Upper lobe of left lung (tissue), 4 donors: ENCODE data around the gene SORCS3.

Source experiments
- EP300 ChIP-seq, 4 donors: sonication (generic); formaldehyde crosslinking; IDR thresholded peaks; one replicate each; pipeline ENCODE4 v1.5.1; 2017; ENCODE audit warnings: antibody characterized with exemption in 4 of 4, control low read depth in 2 of 4
- POLR2A ChIP-seq, 4 donors: fragments of 450-650 bp; IDR thresholded peaks; one replicate each; pipeline ENCODE4 v1.5.1; 2016 to 2017; ENCODE audit warnings: antibody characterized with exemption in 4 of 4, mild to moderate bottlenecking in 2 of 4
- POLR2AphosphoS5 ChIP-seq, 2 donors: sonication (generic); formaldehyde crosslinking; IDR thresholded peaks; one replicate each; pipeline ENCODE4 v1.5.1; 2017; ENCODE audit warnings: antibody characterized with exemption in 2 of 2
- TF ChIP-seq, protein P1 (sequence below), 6 experiments: fragments of 450-650 bp in 4 of 6; fragments of 200-600 bp in 2 of 6; sonication (generic) in 2 of 6; IDR thresholded peaks; one replicate each; pipeline ENCODE4 v1.5.1; 2016 to 2019; ENCODE audit warnings: antibody characterized with exemption in 6 of 6

DNA sequence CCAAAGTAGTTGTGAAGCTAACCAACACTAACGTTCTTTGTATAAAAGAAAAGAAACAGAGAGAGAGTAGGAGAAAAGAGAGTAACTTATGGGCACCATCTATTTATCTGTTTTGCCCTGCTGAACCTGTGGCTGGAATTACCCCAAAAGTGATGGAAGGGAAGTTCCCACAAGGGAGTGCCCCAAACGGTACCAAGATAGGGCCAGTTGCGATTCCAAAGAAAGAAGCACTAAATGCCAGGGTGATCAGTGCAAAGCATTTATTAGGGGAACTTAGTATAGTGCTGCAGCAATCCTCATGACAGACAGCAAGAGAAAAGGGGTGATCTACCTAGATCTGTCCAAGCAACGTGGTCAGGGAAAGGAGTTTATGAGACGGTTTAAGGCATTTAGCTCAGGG is 190.2 kb downstream of the SORCS3 start:
- TF ChIP-seq, protein P1, sequence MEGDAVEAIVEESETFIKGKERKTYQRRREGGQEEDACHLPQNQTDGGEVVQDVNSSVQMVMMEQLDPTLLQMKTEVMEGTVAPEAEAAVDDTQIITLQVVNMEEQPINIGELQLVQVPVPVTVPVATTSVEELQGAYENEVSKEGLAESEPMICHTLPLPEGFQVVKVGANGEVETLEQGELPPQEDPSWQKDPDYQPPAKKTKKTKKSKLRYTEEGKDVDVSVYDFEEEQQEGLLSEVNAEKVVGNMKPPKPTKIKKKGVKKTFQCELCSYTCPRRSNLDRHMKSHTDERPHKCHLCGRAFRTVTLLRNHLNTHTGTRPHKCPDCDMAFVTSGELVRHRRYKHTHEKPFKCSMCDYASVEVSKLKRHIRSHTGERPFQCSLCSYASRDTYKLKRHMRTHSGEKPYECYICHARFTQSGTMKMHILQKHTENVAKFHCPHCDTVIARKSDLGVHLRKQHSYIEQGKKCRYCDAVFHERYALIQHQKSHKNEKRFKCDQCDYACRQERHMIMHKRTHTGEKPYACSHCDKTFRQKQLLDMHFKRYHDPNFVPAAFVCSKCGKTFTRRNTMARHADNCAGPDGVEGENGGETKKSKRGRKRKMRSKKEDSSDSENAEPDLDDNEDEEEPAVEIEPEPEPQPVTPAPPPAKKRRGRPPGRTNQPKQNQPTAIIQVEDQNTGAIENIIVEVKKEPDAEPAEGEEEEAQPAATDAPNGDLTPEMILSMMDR (IDR thresholded peaks at IDR 0.05) = no peak
- TF ChIP-seq EP300 (IDR thresholded peaks at IDR 0.05) (no peak), POLR2AphosphoS5 (IDR thresholded peaks at IDR 0.05) (no peak), POLR2A (IDR thresholded peaks at IDR 0.05) (no peak)
